ENCODE data around the gene ECI1. TPM values are rescaled to one million over a fixed set of nuclear protein-coding genes. Genes with fewer than 3 reads are reported as not detected.

ECI1 gene
- total RNA-seq, 1 experiment from 2014 or later = 95.4 TPM

GRCh38 chr16:2238150-2238837 is 13.1 kb downstream of the ECI1 start:
- H3K4ac ChIP-seq (ENCODE audit: low read depth, low read length) = no peak overlapping the region
- H3K27ac Mint-ChIP-seq = no peak overlapping the region
- H3K4me3 Mint-ChIP-seq = no peak overlapping the region
- no peak overlapping the region for H4K5ac ChIP-seq (ENCODE audit: insufficient read length, low read depth, low read length)
- H3K18ac ChIP-seq (ENCODE audit: insufficient read length, low read depth, low read length) = no peak overlapping the region
- no peak overlapping the region for H4K91ac ChIP-seq (ENCODE audit: insufficient read length, low read depth, low read length)
- H4K20me1 ChIP-seq (ENCODE audit: control insufficient read depth, insufficient read depth, insufficient read length) = no peaks in the 10 kb centered on the region
- H3K79me1 ChIP-seq (ENCODE audit: insufficient read depth, low read depth, low read length, poor library complexity, severe bottlenecking) = no peaks in the 10 kb centered on the region
- no peaks in the 10 kb centered on the region; a peak in 1 of 5 replicates for H3K9me3 Mint-ChIP-seq
- H3K79me2 ChIP-seq (ENCODE audit: insufficient read depth, low read length) = no peaks in the 10 kb centered on the region
- H3T11ph ChIP-seq (ENCODE audit: low read length) = no peak overlapping the region
- H2BK5ac ChIP-seq (ENCODE audit: insufficient read length, low read length) = no peak overlapping the region
- H3K56ac ChIP-seq (ENCODE audit: insufficient read length, low read depth, low read length) = no peak overlapping the region
- peaks cover 2% of the 10 kb centered on the region; the same call in 1 of the 2 replicates for H3K27me3 ChIP-seq (ENCODE audit: insufficient read depth, low read length)
- no peak overlapping the region for H2BK120ac ChIP-seq (ENCODE audit: low read depth, low read length, poor library complexity, severe bottlenecking)
- H2BK12ac ChIP-seq (ENCODE audit: insufficient read length, low read depth, low read length) = no peak overlapping the region
- no peak overlapping the region for H4K8ac ChIP-seq (replicated peaks; ENCODE audit: insufficient read length, low read depth, low read length)
- no peak overlapping the region for H3K23ac ChIP-seq (ENCODE audit: insufficient read length, low read depth, low read length)
- H3K27ac ChIP-seq (ENCODE audit: insufficient read length, low read depth, low read length) = no peak overlapping the region
- H3K4me1 ChIP-seq (ENCODE audit: insufficient read depth, low read length) = no peaks in the 10 kb centered on the region
- H3K27me3 Mint-ChIP-seq (ENCODE audit: low read depth) = peaks cover 16% of the 10 kb centered on the region
- no peak overlapping the region for H3K14ac ChIP-seq (ENCODE audit: insufficient read depth, low read length)
- no peak overlapping the region for H2BK20ac ChIP-seq (ENCODE audit: low read depth, low read length, poor library complexity, severe bottlenecking)
- no peaks in the 10 kb centered on the region for H3K9me3 ChIP-seq (ENCODE audit: control insufficient read depth, low read depth, low read length)
- H2AFZ ChIP-seq (ENCODE audit: low read length) = no peak overlapping the region
- H2AK5ac ChIP-seq (ENCODE audit: insufficient read length, low read length) = no peak overlapping the region
- no peak overlapping the region for H3K9ac ChIP-seq (ENCODE audit: extremely low read depth, insufficient read length, low read length)
- DNase-seq = no peak
- H3K4me2 ChIP-seq (ENCODE audit: insufficient read depth, insufficient read length, low read length) = no peak overlapping the region
- no CpG with 5 or more reads among the region's 18 CpGs for WGBS (ENCODE audit: extremely low coverage, insufficient read length, low lambda C conversion rate)
- peaks cover 0 to 3% of the 10 kb centered on the region in 2 experiments; a peak in 1 of 4 replicates for H3K4me1 Mint-ChIP-seq
- H3K23me2 ChIP-seq (ENCODE audit: insufficient read length, low read depth, low read length, poor library complexity, severe bottlenecking) = peaks cover 13% of the 10 kb centered on the region
- H2BK15ac ChIP-seq (ENCODE audit: low read depth, low read length) = no peak overlapping the region
- peaks cover 4 to 37% (median 16%) of the 10 kb centered on the region in 3 experiments; a peak in 5 of 7 replicates for H3K36me3 Mint-ChIP-seq (ENCODE audit: insufficient read depth in 1 of 3, low read depth in 3 of 3)
- no peak for TF ChIP-seq CTCF (conservative IDR thresholded peaks at IDR 0.05)
